NCI-H2081 treated with DMSO at 0.1 percent for 48 hours (cell line): ENCODE results near the gene METTL5.
A peak's percentile ranks its signal among the peaks of the same experiment; 100 is the strongest.
"Not testable (repeated sequence)": the region's sequence is repeated elsewhere in the genome, so short reads cannot be mapped to it uniquely, and the experiment has no call there.

Source experiments
- DNase-seq: peaks from one replicate; lab custom pipeline; 2025; lab: John Stamatoyannopoulos, UW

METTL5 gene

GRCh38 chr2:169824373-169825333, at the start of gene METTL5:
Gene METTL5 (minus strand): TSS chr2:169824905. CDS start chr2:169824597, 308 bp downstream.
- DNase-seq = peak; percentile 36

- no peak for DNase-seq
These were observed 47.3 kb upstream of the METTL5 start for GRCh38 chr2:169871994-169872393.

GRCh38 chr2:169871369-169871768, 46.7 kb upstream of the METTL5 start:
- DNase-seq = not testable (repeated sequence)

GRCh38 chr2:169868951-169869350, 44.2 kb upstream of the METTL5 start:
- DNase-seq = no peak

- DNase-seq = no peak
These were observed 42.9 kb upstream of the METTL5 start for GRCh38 chr2:169867579-169867978.

GRCh38 chr2:169866230-169866629, 41.5 kb upstream of the METTL5 start:
- not testable (repeated sequence) for DNase-seq

- DNase-seq = no peak
These were observed 40.8 kb upstream of the METTL5 start for GRCh38 chr2:169865492-169865891.

- no peak for DNase-seq
These were observed 38.1 kb upstream of the METTL5 start for GRCh38 chr2:169862816-169863215.

GRCh38 chr2:169860149-169860548, 35.4 kb upstream of the METTL5 start:
- DNase-seq = no peak

- no peak for DNase-seq
These were observed 34.7 kb upstream of the METTL5 start for GRCh38 chr2:169859423-169859822.

- DNase-seq = not testable (repeated sequence)
These were observed 30.9 kb upstream of the METTL5 start for GRCh38 chr2:169855281-169856258.

- no peak for DNase-seq
These were observed 28.4 kb upstream of the METTL5 start for GRCh38 chr2:169853041-169853668.

GRCh38 chr2:169849710-169850109, 25.0 kb upstream of the METTL5 start:
- DNase-seq = no peak

- not testable (repeated sequence) for DNase-seq
These were observed 24.4 kb upstream of the METTL5 start for GRCh38 chr2:169848959-169849693.

- DNase-seq = no peak
These were observed 20.3 kb upstream of the METTL5 start for GRCh38 chr2:169845016-169845415.

GRCh38 chr2:169841625-169842024, 16.9 kb upstream of the METTL5 start:
- DNase-seq = not testable (repeated sequence)

- no peak for DNase-seq
These were observed 16.0 kb upstream of the METTL5 start for GRCh38 chr2:169840747-169841142.

- no peak for DNase-seq
These were observed 15.4 kb upstream of the METTL5 start for GRCh38 chr2:169839954-169840746.

- DNase-seq = no peak
These were observed 14.2 kb upstream of the METTL5 start for GRCh38 chr2:169838743-169839489.

- DNase-seq = no peak
These were observed 9.7 kb upstream of the METTL5 start for GRCh38 chr2:169834401-169834800.
